Measurements from ENCODE around the gene LEFTY2. TPM values are rescaled to one million over a fixed set of nuclear protein-coding genes. Genes with fewer than 3 reads are reported as not detected.

Gene LEFTY2, protein sequence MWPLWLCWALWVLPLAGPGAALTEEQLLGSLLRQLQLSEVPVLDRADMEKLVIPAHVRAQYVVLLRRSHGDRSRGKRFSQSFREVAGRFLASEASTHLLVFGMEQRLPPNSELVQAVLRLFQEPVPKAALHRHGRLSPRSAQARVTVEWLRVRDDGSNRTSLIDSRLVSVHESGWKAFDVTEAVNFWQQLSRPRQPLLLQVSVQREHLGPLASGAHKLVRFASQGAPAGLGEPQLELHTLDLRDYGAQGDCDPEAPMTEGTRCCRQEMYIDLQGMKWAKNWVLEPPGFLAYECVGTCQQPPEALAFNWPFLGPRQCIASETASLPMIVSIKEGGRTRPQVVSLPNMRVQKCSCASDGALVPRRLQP
- total RNA-seq: not detected in 2 replicates

DNA sequence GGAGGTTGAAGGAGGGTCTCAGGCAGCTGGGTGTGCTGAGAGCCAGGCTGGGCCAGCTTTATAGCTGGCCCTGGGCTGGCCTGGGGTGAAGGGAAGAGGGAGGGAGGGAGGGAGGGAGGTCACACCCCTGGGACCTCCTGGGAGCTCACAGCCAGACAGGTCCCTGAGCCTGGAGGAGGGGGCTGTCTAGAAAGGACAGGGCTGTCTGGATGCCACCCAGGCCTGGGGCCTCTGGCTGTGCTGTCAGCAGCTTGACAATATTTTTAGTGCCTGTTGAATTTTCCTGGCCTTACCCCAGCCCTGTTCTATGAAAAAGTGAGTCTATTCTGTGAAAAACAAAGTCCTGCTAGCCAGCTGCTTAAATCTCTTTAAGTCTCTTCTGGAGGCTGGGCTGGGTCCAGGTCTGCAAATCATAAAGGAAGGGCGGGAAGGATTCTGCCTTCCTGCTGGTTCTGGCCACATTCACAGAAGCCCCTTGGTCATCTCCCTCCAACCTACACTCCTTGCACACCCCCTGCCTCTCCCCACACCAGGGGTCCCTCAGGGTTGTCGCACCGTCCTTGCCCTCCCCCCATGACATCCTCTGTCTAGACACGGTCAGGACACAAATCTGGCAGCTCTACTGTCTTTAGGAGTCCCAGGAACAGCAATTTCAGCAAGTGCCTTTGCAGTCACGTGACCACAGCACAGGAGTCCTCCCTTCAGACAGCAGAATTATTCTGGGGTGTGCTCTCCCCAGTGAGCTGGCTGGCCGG is at the start of gene LEFTY2:
TSS of gene LEFTY2 (minus strand) at position 34 of the 755 bp plus-strand sequence. CDS start 80 bp downstream, outside the sequence.

DNA sequence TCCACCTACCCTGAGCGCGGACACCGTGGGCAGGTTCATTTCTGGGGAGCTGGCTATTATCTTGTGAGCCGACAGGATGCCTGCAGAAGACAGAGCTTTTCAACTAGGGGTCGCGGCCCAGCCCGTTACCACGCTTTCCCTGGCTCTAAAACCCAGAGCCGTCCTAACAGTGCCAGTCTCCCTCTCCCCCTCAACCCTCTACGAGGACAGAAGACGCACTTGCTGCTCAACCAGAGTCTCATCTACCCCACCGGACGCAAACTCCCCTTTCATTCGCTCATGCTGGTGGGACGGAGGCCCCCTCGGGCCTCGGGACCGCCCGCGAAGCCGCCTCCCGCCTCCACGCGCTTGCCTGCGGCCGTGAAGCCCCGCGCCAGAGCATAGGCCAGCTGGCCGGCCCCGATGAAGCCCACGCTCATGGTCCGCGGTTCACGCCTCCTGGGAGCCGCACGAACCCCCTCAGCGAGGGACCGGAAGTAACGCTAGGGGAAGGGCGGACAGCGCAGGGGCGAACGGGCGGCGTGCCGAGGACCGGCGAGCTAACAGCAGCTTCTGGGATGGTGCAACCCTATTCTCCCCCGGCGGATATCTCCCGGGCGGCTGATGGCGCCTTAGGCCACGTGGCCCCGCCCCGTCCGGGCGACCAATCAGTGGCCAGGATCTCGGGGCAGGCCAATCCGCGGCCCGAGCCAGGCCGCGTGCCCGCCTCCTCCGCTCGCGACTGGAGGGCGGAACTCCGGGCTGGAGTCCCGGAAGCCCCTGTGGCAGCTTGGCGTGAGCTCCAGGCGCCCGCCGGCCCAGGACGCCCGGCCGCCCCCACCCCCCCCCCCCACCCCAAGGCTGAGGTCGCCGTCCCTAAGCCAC is 17.1 kb downstream of the LEFTY2 start, which contains the start of gene PYCR2:
TSS of gene PYCR2 (minus strand) at position 559 of the 864 bp plus-strand sequence. CDS start at position 419, 140 bp downstream.

DNA sequence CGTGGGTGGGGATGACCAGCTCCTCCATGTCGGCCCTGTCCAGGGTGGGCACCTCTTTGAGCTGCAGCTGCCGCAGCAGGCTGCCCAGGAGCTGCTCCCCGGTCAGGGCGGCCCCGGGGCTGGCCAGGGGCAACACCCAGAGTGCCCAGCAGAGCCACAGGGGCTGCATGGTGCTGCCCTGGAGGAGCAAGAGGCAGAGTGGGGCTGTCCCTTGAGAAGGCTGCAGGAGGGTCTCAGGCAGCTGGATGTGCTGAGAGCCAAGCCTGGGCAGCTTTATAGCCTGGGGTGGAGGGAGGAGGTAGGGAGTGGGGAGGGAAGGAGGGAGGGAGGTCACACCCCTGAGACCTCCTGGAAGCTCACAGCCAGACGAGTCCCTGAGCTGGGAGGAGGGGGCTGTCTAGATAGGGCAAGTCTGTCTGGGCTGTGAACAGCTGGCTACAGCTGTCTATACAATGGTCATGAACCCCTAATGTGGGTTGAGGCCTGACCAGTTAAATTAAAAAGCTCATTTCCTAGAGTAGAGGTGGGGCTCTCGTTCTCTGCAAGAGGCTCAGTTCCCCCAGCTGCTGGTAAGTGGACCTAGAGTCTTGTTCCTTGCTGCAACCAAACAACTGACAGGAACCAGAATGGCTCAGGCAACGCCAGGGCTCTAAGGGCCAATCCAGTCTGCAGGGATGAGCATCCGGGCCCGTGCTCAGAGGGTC is 52.0 kb downstream of the LEFTY2 start, which contains the start of gene LEFTY1:
TSS of gene LEFTY1 (minus strand) at position 249 of the 704 bp plus-strand sequence. CDS start at position 169, 80 bp downstream.

Other genes starting within 250 kb of the LEFTY2 start
- 171 and 210 TPM in 2 replicates for gene SRP9, start 163.4 kb downstream of the LEFTY2 start, total RNA-seq
- gene EPHX1, start 131.1 kb downstream of the LEFTY2 start, total RNA-seq: 16.9 and 25.8 TPM in 2 replicates
- 3.9 and 5.3 TPM in 2 replicates for gene TMEM63A, start 58.8 kb downstream of the LEFTY2 start, total RNA-seq
- not detected in 2 replicates for gene LEFTY1, start 52.1 kb downstream of the LEFTY2 start, total RNA-seq
- gene PYCR2, start 17.0 kb downstream of the LEFTY2 start, total RNA-seq: 19.8 and 32.4 TPM in 2 replicates
- gene SDE2, start 58.1 kb upstream of the LEFTY2 start, total RNA-seq: 29.9 and 32.8 TPM in 2 replicates
- gene H3-3A, start 121.5 kb upstream of the LEFTY2 start, total RNA-seq: 109 and 113 TPM in 2 replicates
- 43.7 and 67.0 TPM in 2 replicates for gene ACBD3, start 245.5 kb upstream of the LEFTY2 start, total RNA-seq

All from tracheal epithelial cell (primary cell).